Measurements from ENCODE around the gene RPS4Y2. TPM values are rescaled to one million over a fixed set of nuclear protein-coding genes. Genes with fewer than 3 reads are reported as not detected.

Gene RPS4Y2
- total and polyA plus RNA-seq, 9 of the 15 experiments (the other 6 are each of a cell fraction or from before 2014, with no cell fraction given): not detected

DNA sequence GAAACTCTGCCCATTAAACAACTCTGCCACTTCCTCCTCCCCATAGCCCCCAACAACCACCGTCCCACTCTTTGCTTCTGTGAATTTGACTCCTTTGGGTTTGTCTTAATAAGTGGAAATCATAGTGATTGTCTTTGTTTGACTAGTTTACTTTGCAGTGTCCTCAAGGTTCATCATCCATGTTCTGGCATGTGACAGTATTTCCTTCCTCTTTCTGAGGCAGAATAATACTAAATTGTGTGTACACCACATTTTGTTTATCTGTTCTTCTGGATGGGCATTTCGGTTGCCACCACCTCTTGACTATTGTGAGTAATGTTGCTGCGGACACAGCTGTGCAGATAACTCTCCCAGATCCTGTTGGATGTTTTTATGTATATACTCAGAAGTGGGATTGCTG, 14.8 kb downstream of the RPS4Y2 start (continued):
- TF ChIP-seq SMAD4 (CRISPR knock-in tag; conservative IDR thresholded peaks at IDR 0.05): no peak
- TF ChIP-seq ZNF79 (CRISPR knock-in tag; IDR thresholded peaks at IDR 0.05; ENCODE audit: low read depth): no peak
- TF ChIP-seq, protein P1, sequence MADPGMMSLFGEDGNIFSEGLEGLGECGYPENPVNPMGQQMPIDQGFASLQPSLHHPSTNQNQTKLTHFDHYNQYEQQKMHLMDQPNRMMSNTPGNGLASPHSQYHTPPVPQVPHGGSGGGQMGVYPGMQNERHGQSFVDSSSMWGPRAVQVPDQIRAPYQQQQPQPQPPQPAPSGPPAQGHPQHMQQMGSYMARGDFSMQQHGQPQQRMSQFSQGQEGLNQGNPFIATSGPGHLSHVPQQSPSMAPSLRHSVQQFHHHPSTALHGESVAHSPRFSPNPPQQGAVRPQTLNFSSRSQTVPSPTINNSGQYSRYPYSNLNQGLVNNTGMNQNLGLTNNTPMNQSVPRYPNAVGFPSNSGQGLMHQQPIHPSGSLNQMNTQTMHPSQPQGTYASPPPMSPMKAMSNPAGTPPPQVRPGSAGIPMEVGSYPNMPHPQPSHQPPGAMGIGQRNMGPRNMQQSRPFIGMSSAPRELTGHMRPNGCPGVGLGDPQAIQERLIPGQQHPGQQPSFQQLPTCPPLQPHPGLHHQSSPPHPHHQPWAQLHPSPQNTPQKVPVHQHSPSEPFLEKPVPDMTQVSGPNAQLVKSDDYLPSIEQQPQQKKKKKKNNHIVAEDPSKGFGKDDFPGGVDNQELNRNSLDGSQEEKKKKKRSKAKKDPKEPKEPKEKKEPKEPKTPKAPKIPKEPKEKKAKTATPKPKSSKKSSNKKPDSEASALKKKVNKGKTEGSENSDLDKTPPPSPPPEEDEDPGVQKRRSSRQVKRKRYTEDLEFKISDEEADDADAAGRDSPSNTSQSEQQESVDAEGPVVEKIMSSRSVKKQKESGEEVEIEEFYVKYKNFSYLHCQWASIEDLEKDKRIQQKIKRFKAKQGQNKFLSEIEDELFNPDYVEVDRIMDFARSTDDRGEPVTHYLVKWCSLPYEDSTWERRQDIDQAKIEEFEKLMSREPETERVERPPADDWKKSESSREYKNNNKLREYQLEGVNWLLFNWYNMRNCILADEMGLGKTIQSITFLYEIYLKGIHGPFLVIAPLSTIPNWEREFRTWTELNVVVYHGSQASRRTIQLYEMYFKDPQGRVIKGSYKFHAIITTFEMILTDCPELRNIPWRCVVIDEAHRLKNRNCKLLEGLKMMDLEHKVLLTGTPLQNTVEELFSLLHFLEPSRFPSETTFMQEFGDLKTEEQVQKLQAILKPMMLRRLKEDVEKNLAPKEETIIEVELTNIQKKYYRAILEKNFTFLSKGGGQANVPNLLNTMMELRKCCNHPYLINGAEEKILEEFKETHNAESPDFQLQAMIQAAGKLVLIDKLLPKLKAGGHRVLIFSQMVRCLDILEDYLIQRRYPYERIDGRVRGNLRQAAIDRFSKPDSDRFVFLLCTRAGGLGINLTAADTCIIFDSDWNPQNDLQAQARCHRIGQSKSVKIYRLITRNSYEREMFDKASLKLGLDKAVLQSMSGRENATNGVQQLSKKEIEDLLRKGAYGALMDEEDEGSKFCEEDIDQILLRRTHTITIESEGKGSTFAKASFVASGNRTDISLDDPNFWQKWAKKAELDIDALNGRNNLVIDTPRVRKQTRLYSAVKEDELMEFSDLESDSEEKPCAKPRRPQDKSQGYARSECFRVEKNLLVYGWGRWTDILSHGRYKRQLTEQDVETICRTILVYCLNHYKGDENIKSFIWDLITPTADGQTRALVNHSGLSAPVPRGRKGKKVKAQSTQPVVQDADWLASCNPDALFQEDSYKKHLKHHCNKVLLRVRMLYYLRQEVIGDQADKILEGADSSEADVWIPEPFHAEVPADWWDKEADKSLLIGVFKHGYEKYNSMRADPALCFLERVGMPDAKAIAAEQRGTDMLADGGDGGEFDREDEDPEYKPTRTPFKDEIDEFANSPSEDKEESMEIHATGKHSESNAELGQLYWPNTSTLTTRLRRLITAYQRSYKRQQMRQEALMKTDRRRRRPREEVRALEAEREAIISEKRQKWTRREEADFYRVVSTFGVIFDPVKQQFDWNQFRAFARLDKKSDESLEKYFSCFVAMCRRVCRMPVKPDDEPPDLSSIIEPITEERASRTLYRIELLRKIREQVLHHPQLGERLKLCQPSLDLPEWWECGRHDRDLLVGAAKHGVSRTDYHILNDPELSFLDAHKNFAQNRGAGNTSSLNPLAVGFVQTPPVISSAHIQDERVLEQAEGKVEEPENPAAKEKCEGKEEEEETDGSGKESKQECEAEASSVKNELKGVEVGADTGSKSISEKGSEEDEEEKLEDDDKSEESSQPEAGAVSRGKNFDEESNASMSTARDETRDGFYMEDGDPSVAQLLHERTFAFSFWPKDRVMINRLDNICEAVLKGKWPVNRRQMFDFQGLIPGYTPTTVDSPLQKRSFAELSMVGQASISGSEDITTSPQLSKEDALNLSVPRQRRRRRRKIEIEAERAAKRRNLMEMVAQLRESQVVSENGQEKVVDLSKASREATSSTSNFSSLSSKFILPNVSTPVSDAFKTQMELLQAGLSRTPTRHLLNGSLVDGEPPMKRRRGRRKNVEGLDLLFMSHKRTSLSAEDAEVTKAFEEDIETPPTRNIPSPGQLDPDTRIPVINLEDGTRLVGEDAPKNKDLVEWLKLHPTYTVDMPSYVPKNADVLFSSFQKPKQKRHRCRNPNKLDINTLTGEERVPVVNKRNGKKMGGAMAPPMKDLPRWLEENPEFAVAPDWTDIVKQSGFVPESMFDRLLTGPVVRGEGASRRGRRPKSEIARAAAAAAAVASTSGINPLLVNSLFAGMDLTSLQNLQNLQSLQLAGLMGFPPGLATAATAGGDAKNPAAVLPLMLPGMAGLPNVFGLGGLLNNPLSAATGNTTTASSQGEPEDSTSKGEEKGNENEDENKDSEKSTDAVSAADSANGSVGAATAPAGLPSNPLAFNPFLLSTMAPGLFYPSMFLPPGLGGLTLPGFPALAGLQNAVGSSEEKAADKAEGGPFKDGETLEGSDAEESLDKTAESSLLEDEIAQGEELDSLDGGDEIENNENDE (IDR thresholded peaks at IDR 0.05; ENCODE audit: low read depth, low read length): no peak
- TF ChIP-seq, protein P2, sequence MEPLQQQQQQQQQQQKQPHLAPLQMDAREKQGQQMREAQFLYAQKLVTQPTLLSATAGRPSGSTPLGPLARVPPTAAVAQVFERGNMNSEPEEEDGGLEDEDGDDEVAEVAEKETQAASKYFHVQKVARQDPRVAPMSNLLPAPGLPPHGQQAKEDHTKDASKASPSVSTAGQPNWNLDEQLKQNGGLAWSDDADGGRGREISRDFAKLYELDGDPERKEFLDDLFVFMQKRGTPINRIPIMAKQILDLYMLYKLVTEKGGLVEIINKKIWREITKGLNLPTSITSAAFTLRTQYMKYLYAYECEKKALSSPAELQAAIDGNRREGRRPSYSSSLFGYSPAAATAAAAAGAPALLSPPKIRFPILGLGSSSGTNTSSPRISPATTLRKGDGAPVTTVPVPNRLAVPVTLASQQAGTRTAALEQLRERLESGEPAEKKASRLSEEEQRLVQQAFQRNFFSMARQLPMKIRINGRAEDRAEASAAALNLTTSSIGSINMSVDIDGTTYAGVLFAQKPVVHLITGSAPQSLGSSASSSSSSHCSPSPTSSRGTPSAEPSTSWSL (CRISPR knock-in tag; IDR thresholded peaks at IDR 0.05; ENCODE audit: borderline replicate concordance): no peak
- TF ChIP-seq, protein P3, sequence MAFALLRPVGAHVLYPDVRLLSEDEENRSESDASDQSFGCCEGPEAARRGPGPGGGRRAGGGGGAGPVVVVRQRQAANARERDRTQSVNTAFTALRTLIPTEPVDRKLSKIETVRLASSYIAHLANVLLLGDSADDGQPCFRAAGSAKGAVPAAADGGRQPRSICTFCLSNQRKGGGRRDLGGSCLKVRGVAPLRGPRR (CRISPR knock-in tag; IDR thresholded peaks at IDR 0.05): no peak
- no peak for TF ChIP-seq NFE2 (IDR thresholded peaks at IDR 0.05; ENCODE audit: low read depth)
